ENCODE results near the gene ERC2.
"Not testable (repeated sequence)": the region's sequence is repeated elsewhere in the genome, so short reads cannot be mapped to it uniquely, and the experiment has no call there.

ERC2 gene

DNA sequence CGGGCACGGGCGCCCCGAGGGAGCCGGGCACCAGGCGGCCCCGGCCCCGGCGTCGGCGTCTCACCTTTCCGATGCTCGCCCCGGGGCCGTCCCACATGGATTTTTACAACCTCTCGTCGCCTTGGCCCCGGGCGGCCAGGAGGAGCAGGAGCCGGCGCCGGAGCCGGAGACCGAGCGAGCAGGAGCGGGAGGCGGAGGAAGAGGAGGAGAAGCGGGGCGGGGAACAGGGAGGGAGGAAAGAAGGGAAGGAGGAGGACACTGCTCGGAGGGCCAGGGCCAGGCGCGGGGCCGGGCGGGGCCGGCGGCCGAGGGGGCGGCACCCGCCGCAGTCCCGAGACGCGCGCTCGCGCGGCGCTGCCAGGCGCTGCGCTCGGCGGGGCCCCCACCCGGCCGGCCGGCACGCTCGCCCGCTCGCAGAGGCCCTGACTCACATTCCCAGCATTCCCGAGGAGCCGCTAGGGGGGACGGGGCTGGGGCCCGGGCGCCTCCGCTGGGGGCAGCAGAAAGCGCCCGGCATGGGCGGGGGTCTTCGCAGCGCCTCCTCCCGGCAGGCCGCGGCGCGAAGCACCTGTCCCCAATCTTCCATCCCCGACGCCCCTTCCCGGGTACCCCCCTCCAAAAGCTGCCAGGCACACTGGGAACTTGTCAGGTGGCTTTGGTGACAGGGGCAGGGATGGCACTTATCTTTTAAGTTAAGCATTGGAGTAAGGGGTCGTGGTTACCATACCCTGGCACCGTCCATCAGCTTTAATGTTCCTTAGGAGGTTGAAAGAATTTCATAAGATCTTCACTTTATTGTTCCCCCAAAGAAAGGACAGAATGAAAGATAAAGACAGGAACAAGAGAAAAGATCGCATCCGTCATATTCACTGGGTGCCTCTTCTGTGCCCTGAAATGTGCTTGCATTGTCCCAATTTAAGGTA, at the start of gene ERC2:
Gene ERC2, minus strand, starts transcription at position 284 of the 923 bp plus-strand sequence.
- peak; percentile 76 for DNase-seq

DNA sequence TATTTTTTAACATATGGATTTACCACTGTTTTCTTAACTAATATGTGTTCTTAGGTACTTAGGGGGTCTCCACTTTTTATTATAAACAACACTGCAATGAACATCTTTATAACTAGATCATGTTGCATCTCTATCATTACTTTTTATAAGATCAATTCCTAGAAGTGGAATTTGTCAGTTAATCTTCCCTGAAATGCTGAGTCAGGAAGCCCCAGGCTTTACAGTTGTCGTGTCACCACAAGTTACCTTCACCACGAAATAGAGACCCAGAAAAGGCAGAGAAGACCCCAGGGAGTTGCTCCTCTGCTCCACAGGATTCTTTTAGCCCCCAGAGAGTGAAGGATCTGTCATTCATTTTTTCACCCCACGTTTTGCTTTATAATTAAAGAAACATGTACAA, 34.5 kb upstream of the ERC2 start:
- DNase-seq = no peak

GRCh38 chr3:56496376-56496775, 28.1 kb upstream of the ERC2 start:
- DNase-seq = not testable (repeated sequence)

GRCh38 chr3:56494679-56495322, 26.5 kb upstream of the ERC2 start:
- peak; percentile 84 for DNase-seq

DNA sequence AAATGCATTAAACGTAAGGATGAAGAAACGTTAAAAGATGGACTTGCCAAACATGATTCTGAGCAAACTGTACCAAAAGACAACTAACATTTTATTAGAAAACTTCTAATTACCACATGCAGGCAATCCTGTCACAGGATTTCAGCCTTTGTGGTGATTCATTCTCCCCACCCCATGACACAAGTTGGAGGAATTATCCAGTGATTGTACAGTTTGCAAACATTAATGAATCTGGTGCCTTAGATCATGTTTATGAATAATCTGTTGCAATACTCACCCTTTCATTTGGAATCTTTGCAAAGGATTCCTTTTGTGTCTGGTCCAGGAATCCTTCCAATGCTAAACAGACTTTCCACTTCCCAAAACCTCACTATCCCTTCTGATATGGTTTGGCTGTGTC, 23.3 kb upstream of the ERC2 start:
- DNase-seq = no peak

GRCh38 chr3:56488812-56489600, 20.7 kb upstream of the ERC2 start:
- DNase-seq = peak; percentile 66

GRCh38 chr3:56484525-56485032, 16.3 kb upstream of the ERC2 start:
- DNase-seq = no peak

- no peak for DNase-seq
Observed at GRCh38 chr3:56484122-56484521, 15.9 kb upstream of the ERC2 start.

DNA sequence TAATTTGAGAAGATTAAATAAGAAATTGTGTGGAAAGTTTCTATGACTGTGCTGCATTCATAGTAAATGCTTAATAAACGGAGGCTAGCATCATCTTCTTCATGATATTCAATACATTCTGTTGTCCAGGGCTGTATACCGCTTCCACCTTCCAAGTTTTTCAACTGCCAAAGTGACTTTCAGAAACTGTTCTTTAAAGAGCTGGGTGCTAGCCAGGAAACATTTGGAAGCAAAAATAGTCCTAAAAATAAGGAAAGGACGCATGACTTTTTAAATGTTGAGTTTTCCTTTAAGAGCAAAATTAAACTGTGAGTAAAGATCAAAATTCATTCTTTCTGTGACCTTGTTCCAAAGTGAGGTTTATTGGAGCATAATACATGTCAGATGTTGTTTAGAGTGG, 9.4 kb upstream of the ERC2 start:
- DNase-seq = no peak

GRCh38 chr3:56476771-56477170, 8.5 kb upstream of the ERC2 start:
- DNase-seq = no peak

DNA sequence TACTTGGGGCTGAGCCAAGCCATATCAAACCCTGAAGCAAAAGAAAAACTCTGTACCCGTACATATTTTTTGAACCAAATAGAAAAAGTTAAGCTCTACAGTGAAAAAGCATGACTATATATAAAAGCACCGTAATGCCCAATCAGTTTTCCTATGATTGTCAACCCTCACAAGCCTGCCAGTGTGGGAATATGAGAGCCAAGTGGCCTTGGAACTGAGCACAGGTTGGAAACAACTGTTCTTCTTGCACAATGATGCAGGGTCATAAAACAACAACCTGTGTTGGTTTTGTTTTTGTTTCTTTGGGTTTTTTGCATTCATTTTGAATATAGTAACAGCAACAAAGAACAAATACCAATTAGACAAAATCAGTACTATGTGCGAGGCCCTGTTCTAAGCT, 3.5 kb upstream of the ERC2 start:
- DNase-seq = no peak

DNA sequence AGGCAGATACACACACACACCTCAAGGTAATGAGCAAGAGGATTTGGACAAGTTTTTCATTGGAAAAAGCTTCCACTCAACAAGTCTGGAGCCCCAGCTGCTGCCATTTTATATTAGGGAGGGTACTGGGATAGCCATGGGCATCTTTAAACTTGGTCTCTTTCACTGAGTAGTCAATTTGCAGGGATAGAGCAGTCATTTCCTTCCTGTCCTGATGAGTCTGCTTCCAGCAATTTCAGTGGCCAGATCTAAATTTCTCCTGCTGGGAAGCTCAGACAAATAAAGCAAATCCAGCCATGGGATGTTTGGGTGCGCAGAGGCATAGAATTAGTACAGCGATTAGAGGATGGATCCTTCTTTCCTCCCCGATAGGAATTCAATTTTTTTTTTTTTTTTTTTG, 874 bp upstream of the ERC2 start:
- no peak for DNase-seq

GRCh38 chr3:56467801-56468183, 475 bp downstream of the ERC2 start:
- DNase-seq = peak; percentile 26

DNA sequence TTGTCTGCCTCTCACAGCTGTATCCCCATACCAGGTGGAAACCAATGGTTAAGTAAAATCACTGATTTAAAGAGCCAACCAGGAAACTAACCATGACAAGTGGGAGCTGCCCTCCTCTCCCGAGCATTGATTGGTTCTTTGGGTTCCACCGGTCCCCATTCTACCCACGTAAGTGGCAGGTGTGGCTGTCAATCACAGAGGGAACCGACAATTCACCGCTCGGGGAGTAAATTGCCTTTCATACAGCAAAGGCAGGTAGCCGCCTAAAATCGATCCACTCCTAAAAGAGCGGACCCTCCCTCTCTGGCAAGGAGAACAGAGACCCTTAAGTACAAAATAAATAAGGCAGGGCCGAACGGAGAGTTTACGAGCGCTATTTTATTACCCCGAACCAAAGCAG, 1.2 kb downstream of the ERC2 start:
- peak; percentile 71 for DNase-seq

GRCh38 chr3:56459719-56460118, 8.5 kb downstream of the ERC2 start:
- no peak for DNase-seq

DNA sequence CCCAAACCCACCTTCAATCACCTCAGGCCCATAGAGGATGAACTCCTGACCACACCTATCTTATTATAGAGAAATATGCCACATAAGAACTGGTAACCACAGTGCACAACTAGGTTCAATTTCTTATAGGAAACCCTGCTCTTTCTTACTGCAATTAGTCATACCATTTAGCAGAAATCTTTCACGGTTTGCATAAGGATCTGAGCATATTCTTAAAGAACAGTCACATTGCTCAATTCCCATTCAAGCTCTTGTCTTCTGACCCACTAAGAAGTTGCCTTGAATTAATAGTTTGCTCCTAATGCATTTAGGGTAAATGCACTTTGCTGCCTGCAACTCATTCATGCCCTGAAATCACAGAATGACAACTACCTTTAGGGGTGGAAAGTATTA, 9.2 kb downstream of the ERC2 start:
- no peak for DNase-seq

GRCh38 chr3:56458496-56459103, 9.7 kb downstream of the ERC2 start:
- no peak for DNase-seq

DNA sequence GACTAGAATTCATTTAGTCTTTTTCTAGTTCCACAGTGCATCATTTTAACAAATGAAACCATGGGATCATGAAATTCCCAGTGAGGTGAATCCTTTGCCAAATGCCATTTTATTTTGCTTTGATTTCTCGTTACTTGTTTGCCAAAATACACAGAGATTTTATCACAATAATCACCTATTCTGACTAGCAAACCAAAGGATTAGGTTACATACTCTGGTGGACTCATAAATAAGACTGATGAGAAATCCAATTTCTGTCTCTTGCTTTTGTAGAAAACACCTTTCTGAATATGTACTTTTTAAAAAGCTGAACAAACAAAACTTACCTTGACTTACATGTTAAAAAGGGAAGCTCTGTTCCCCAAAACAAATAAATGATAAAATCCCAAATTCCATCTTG, 12.2 kb downstream of the ERC2 start:
- DNase-seq = no peak

DNA sequence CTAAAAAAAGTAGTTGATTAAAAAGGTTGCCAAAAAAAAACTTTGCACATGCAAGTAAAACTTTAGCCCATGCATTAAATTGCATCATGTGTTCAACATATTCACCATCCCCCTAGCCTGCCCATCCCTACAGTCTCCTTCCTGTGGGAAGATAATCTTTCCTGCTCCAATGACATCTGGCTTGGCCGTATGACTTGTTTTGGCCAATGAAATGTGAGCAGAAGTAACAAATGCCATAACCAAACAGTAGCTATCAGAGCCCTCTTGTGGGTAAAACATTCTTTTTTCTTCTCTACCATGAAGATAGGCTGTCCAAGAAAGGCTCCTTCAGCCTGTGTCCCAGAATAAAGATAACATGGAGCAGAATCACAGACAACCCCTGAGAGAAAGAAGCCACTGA, 15.3 kb downstream of the ERC2 start:
- DNase-seq = no peak

GRCh38 chr3:56452085-56452484, 16.2 kb downstream of the ERC2 start:
- no peak for DNase-seq

GRCh38 chr3:56443372-56443771, 24.9 kb downstream of the ERC2 start:
- no peak for DNase-seq

GRCh38 chr3:56428667-56429066, 39.6 kb downstream of the ERC2 start:
- DNase-seq = no peak

- DNase-seq = no peak
Observed at GRCh38 chr3:56424885-56425284, 43.4 kb downstream of the ERC2 start.

All from right hindlimb (tissue), 1 donor.